ENCODE measurements around the gene LRMDA. TPM values are rescaled to one million over a fixed set of nuclear protein-coding genes. Genes with fewer than 3 reads are reported as not detected.
A peak's percentile ranks its signal among the peaks of the same experiment; 100 is the strongest.

LRMDA gene
- total and polyA plus RNA-seq, 2 of the 13 experiments (the other 11 are each of a cell fraction or from before 2014, with no cell fraction given) = 13.4 to 22.0 TPM

DNA sequence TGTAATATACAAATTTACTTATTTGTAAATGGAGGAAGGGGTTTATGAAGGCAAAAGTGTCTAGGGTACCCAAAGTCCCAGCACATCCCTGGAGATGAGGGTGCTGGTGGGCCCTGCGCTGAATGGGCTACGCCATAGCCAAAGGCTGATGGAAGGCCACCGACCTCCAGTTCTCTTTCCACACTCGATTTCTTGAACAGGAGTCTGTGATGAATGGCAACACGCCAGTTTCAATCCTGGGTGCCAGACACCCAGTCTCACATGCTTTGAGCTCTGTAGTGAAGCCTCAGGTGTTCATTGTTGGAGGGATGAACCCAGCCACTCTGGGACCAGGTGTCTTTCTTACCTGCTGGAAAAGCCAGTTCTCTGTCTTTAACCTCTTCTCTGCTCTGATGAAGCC is 752 bp downstream of the LRMDA start (continued):
- TF ChIP-seq, protein P1, sequence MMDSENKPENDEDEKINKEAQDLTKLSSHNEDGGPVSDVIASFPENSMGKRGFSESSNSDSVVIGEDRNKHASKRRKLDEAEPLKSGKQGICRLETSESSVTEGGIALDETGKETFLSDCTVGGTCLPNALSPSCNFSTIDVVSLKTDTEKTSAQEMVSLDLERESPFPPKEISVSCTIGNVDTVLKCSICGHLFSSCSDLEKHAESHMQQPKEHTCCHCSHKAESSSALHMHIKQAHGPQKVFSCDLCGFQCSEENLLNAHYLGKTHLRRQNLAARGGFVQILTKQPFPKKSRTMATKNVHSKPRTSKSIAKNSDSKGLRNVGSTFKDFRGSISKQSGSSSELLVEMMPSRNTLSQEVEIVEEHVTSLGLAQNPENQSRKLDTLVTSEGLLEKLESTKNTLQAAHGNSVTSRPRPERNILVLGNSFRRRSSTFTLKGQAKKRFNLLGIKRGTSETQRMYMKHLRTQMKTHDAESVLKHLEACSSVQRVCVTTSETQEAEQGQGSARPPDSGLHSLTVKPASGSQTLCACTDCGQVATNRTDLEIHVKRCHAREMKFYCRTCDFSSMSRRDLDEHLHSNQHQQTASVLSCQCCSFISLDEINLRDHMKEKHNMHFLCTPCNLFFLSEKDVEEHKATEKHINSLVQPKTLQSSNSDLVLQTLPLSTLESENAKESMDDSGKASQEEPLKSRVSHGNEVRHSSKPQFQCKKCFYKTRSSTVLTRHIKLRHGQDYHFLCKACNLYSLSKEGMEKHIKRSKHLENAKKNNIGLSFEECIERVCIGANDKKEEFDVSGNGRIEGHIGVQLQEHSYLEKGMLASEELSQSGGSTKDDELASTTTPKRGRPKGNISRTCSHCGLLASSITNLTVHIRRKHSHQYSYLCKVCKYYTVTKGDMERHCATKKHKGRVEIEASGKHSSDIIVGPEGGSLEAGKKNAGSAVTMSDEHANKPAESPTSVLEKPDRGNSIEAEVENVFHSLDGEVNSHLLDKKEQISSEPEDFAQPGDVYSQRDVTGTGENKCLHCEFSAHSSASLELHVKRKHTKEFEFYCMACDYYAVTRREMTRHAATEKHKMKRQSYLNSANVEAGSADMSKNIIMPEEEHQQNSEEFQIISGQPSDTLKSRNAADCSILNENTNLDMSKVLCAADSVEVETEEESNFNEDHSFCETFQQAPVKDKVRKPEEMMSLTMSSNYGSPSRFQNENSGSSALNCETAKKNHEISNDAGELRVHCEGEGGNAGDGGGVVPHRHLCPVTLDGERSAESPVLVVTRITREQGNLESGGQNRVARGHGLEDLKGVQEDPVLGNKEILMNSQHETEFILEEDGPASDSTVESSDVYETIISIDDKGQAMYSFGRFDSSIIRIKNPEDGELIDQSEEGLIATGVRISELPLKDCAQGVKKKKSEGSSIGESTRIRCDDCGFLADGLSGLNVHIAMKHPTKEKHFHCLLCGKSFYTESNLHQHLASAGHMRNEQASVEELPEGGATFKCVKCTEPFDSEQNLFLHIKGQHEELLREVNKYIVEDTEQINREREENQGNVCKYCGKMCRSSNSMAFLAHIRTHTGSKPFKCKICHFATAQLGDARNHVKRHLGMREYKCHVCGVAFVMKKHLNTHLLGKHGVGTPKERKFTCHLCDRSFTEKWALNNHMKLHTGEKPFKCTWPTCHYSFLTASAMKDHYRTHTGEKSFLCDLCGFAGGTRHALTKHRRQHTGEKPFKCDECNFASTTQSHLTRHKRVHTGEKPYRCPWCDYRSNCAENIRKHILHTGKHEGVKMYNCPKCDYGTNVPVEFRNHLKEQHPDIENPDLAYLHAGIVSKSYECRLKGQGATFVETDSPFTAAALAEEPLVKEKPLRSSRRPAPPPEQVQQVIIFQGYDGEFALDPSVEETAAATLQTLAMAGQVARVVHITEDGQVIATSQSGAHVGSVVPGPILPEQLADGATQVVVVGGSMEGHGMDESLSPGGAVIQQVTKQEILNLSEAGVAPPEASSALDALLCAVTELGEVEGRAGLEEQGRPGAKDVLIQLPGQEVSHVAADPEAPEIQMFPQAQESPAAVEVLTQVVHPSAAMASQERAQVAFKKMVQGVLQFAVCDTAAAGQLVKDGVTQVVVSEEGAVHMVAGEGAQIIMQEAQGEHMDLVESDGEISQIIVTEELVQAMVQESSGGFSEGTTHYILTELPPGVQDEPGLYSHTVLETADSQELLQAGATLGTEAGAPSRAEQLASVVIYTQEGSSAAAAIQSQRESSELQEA (CRISPR knock-in tag; IDR thresholded peaks at IDR 0.05; ENCODE audit: not compliant biosample characterization) = peak; percentile 4
- no peak for TF ChIP-seq HMG20B (CRISPR knock-in tag; conservative IDR thresholded peaks at IDR 0.05)
- TF ChIP-seq, protein P2, sequence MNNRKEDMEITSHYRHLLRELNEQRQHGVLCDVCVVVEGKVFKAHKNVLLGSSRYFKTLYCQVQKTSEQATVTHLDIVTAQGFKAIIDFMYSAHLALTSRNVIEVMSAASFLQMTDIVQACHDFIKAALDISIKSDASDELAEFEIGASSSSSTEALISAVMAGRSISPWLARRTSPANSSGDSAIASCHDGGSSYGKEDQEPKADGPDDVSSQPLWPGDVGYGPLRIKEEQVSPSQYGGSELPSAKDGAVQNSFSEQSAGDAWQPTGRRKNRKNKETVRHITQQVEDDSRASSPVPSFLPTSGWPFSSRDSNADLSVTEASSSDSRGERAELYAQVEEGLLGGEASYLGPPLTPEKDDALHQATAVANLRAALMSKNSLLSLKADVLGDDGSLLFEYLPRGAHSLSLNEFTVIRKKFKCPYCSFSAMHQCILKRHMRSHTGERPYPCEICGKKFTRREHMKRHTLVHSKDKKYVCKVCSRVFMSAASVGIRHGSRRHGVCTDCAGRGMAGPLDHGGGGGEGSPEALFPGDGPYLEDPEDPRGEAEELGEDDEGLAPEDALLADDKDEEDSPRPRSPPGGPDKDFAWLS (CRISPR knock-in tag; IDR thresholded peaks at IDR 0.05; ENCODE audit: borderline replicate concordance) = no peak
- TF ChIP-seq ZC3H4 (CRISPR knock-in tag; IDR thresholded peaks at IDR 0.05; ENCODE audit: borderline replicate concordance) = peak; percentile 52; the same call in 1 of the 2 replicates
- no peak for TF ChIP-seq GZF1 (CRISPR knock-in tag; IDR thresholded peaks at IDR 0.05)
- TF ChIP-seq NFE2 (CRISPR knock-in tag; IDR thresholded peaks at IDR 0.05) = no peak
- TF ChIP-seq HNRNPL (IDR thresholded peaks at IDR 0.05; ENCODE audit: low read depth, low read length) = no peak
- TF ChIP-seq NBN (conservative IDR thresholded peaks at IDR 0.05) = no peak
- no peak for TF ChIP-seq TMF1 (CRISPR knock-in tag; IDR thresholded peaks at IDR 0.05; ENCODE audit: low read depth)
- TF ChIP-seq ZNF781 (CRISPR knock-in tag; IDR thresholded peaks at IDR 0.05; ENCODE audit: borderline replicate concordance, not compliant biosample characterization) = no peak
- TF ChIP-seq MED13 (CRISPR knock-in tag; IDR thresholded peaks at IDR 0.05) = no peak
- no peak for TF ChIP-seq MTF1 (CRISPR knock-in tag; IDR thresholded peaks at IDR 0.05)
- TF ChIP-seq, protein P3, sequence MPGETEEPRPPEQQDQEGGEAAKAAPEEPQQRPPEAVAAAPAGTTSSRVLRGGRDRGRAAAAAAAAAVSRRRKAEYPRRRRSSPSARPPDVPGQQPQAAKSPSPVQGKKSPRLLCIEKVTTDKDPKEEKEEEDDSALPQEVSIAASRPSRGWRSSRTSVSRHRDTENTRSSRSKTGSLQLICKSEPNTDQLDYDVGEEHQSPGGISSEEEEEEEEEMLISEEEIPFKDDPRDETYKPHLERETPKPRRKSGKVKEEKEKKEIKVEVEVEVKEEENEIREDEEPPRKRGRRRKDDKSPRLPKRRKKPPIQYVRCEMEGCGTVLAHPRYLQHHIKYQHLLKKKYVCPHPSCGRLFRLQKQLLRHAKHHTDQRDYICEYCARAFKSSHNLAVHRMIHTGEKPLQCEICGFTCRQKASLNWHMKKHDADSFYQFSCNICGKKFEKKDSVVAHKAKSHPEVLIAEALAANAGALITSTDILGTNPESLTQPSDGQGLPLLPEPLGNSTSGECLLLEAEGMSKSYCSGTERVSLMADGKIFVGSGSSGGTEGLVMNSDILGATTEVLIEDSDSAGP (CRISPR knock-in tag; IDR thresholded peaks at IDR 0.05; ENCODE audit: borderline replicate concordance) = 0 out of 2 replicates have a peak, but pooled peaks have one; percentile 1
- no peak for TF ChIP-seq ZNF326 (CRISPR knock-in tag; IDR thresholded peaks at IDR 0.05; ENCODE audit: borderline replicate concordance)
- TF ChIP-seq, protein P4, sequence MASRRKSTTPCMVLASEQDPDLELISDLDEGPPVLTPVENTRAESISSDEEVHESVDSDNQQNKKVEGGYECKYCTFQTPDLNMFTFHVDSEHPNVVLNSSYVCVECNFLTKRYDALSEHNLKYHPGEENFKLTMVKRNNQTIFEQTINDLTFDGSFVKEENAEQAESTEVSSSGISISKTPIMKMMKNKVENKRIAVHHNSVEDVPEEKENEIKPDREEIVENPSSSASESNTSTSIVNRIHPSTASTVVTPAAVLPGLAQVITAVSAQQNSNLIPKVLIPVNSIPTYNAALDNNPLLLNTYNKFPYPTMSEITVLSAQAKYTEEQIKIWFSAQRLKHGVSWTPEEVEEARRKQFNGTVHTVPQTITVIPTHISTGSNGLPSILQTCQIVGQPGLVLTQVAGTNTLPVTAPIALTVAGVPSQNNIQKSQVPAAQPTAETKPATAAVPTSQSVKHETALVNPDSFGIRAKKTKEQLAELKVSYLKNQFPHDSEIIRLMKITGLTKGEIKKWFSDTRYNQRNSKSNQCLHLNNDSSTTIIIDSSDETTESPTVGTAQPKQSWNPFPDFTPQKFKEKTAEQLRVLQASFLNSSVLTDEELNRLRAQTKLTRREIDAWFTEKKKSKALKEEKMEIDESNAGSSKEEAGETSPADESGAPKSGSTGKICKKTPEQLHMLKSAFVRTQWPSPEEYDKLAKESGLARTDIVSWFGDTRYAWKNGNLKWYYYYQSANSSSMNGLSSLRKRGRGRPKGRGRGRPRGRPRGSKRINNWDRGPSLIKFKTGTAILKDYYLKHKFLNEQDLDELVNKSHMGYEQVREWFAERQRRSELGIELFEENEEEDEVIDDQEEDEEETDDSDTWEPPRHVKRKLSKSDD (CRISPR knock-in tag; IDR thresholded peaks at IDR 0.05; ENCODE audit: low read depth) = no peak
- no peak for TF ChIP-seq SNRNP70 (IDR thresholded peaks at IDR 0.05; ENCODE audit: low read depth, low read length)

Measured in HepG2 (cell line).